DOHH2 (cell line): ENCODE data around the gene CLEC12A.

Source experiments
- H3F3A ChIP-seq: fragments of 200-600 bp; sonication (generic), shearing (Covaris generic); 2 replicates; pipeline ENCODE4 v1.6.0; 2016; ENCODE audit warnings: antibody characterized with exemption, mild to moderate bottlenecking; ENCODE audit not compliant: control insufficient read depth, insufficient read depth
- H3K27ac ChIP-seq: fragments of 200-600 bp; sonication (generic); 2 replicates; pipeline ENCODE4 v1.5.1; 2014; ENCODE audit warnings: low read depth, mild to moderate bottlenecking, low read length, moderate library complexity
- H3K27me3 ChIP-seq: fragments of 200-600 bp; sonication (generic); 2 replicates; pipeline ENCODE4 v1.6.1; 2014; ENCODE audit warnings: mild to moderate bottlenecking, low read length, mixed read lengths; ENCODE audit not compliant: control insufficient read depth
- H3K36me3 ChIP-seq: fragments of 200-600 bp; sonication (generic); 2 replicates; pipeline ENCODE4 v1.6.1; 2014; ENCODE audit warnings: mild to moderate bottlenecking, low read length, moderate library complexity, mixed read lengths; ENCODE audit not compliant: control insufficient read depth
- H3K4me1 ChIP-seq: fragments of 200-600 bp; sonication (generic); 2 replicates; pipeline ENCODE4 v1.6.1; 2014; ENCODE audit warnings: mild to moderate bottlenecking, low read length, mixed read lengths; ENCODE audit not compliant: control insufficient read depth
- H3K4me2 ChIP-seq: fragments of 200-600 bp; sonication (generic); 2 replicates; pipeline ENCODE4 v1.6.0; 2014; ENCODE audit warnings: mild to moderate bottlenecking, low read length, moderate library complexity
- H3K4me3 ChIP-seq: fragments of 200-600 bp; sonication (generic); 2 replicates; pipeline ENCODE4 v1.5.1; 2014; ENCODE audit warnings: mild to moderate bottlenecking, low read length, mixed read lengths
- H3K79me2 ChIP-seq: fragments of 200-600 bp; sonication (generic); 2 replicates; pipeline ENCODE4 v1.6.1; 2014; ENCODE audit warnings: mild to moderate bottlenecking, low read length, mixed read lengths; ENCODE audit not compliant: control insufficient read depth
- H3K9me2 ChIP-seq: fragments of 200-600 bp; sonication (generic); replicated peaks from 2 replicates; pipeline ENCODE4 v1.6.1; 2014; ENCODE audit warnings: mild to moderate bottlenecking, low read length, mixed read lengths; ENCODE audit not compliant: control insufficient read depth
- H3K9me3 ChIP-seq: fragments of 200-600 bp; sonication (generic); 2 replicates; pipeline ENCODE4 v1.6.1; 2014; ENCODE audit warnings: antibody characterized with exemption, low read length, mixed read lengths; ENCODE audit not compliant: control insufficient read depth, insufficient read depth
- H4K20me1 ChIP-seq: fragments of 200-600 bp; sonication (generic); 2 replicates; pipeline ENCODE4 v1.6.0; 2014; ENCODE audit warnings: low read depth, mild to moderate bottlenecking, antibody characterized with exemption, low read length, moderate library complexity; ENCODE audit not compliant: control insufficient read depth, insufficient read depth
- EZH2phosphoT487 ChIP-seq: fragments of 200-600 bp; sonication (generic); IDR thresholded peaks from 2 replicates; pipeline ENCODE4 v1.6.1; 2017; ENCODE audit warnings: borderline replicate concordance, mild to moderate bottlenecking, antibody characterized with exemption, low read length, moderate library complexity, mixed read lengths
- TF ChIP-seq, protein P1 (sequence below): fragments of 200-600 bp; sonication (generic); IDR thresholded peaks from one replicate; pipeline ENCODE4 v1.5.1; 2014; ENCODE audit warnings: antibody characterized with exemption, mild to moderate bottlenecking, low read depth, low read length; ENCODE audit not compliant: poor library complexity, severe bottlenecking

Gene CLEC12A

GRCh38 chr12:10012630-10013330, 41.6 kb downstream of the CLEC12A start:
- no peaks in the 10 kb centered on the region for H4K20me1 ChIP-seq
- no peak overlapping the region for H3K27ac ChIP-seq
- H3K4me1 ChIP-seq, result no peaks in the 10 kb centered on the region
- H3K9me3 ChIP-seq, result no peaks in the 10 kb centered on the region
- no peak overlapping the region for H3K4me3 ChIP-seq
- H3K36me3 ChIP-seq, result no peaks in the 10 kb centered on the region
- no peaks in the 10 kb centered on the region for H3K79me2 ChIP-seq
- no peak overlapping the region for H3K4me2 ChIP-seq
- H3K27me3 ChIP-seq, result peaks cover 21% of the 10 kb centered on the region
- H3K9me2 ChIP-seq, result no peaks in the 10 kb centered on the region
- no peaks in the 10 kb centered on the region for H3F3A ChIP-seq
- TF ChIP-seq, protein P1, sequence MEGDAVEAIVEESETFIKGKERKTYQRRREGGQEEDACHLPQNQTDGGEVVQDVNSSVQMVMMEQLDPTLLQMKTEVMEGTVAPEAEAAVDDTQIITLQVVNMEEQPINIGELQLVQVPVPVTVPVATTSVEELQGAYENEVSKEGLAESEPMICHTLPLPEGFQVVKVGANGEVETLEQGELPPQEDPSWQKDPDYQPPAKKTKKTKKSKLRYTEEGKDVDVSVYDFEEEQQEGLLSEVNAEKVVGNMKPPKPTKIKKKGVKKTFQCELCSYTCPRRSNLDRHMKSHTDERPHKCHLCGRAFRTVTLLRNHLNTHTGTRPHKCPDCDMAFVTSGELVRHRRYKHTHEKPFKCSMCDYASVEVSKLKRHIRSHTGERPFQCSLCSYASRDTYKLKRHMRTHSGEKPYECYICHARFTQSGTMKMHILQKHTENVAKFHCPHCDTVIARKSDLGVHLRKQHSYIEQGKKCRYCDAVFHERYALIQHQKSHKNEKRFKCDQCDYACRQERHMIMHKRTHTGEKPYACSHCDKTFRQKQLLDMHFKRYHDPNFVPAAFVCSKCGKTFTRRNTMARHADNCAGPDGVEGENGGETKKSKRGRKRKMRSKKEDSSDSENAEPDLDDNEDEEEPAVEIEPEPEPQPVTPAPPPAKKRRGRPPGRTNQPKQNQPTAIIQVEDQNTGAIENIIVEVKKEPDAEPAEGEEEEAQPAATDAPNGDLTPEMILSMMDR, result no peak
- no peak for TF ChIP-seq EZH2phosphoT487

- H3K36me3 ChIP-seq, result no peaks in the 10 kb centered on the region
- H3K4me3 ChIP-seq, result no peak overlapping the region
- H3K9me3 ChIP-seq, result no peaks in the 10 kb centered on the region
- no peaks in the 10 kb centered on the region for H3K4me1 ChIP-seq
- TF ChIP-seq EZH2phosphoT487, result no peak
- TF ChIP-seq, protein P1, result no peak
- H3K79me2 ChIP-seq, result no peaks in the 10 kb centered on the region
- no peak overlapping the region for H3K27ac ChIP-seq
- no peak overlapping the region for H3K4me2 ChIP-seq
- no peaks in the 10 kb centered on the region for H3F3A ChIP-seq
- no peaks in the 10 kb centered on the region for H4K20me1 ChIP-seq
- H3K27me3 ChIP-seq, result peaks cover 21% of the 10 kb centered on the region
- no peaks in the 10 kb centered on the region for H3K9me2 ChIP-seq
Observed at GRCh38 chr12:10015450-10015849, 44.2 kb downstream of the CLEC12A start.

DNA sequence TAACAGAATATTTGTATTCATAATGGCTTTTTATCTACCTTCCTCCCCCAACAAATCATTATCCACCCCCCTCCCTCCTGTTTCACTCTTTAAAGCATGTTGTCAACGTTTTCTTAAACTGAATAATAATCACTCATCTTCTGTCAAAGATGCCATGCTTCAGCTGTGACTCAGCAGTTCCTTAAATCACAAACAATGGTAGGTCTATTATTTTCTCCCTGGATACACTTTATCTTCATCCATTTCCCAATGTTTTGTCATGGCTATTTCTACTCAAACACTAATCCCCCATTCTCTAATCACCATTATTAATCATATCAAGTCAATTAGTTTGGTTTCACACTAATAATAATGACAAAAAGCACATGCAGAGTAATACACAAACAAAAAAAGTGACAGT, 45.7 kb downstream of the CLEC12A start:
- no peaks in the 10 kb centered on the region for H3K36me3 ChIP-seq
- H3K9me3 ChIP-seq, result no peaks in the 10 kb centered on the region
- H3K27ac ChIP-seq, result no peak overlapping the region
- no peaks in the 10 kb centered on the region for H3F3A ChIP-seq
- no peaks in the 10 kb centered on the region for H3K4me1 ChIP-seq
- no peaks in the 10 kb centered on the region for H3K79me2 ChIP-seq
- no peaks in the 10 kb centered on the region for H4K20me1 ChIP-seq
- no peak for TF ChIP-seq EZH2phosphoT487
- TF ChIP-seq, protein P1, result no peak
- H3K27me3 ChIP-seq, result peaks cover 15% of the 10 kb centered on the region
- H3K4me2 ChIP-seq, result no peak overlapping the region
- H3K4me3 ChIP-seq, result no peak overlapping the region
- no peaks in the 10 kb centered on the region for H3K9me2 ChIP-seq
